ENCODE results near the gene KRT15. TPM values are rescaled to one million over a fixed set of nuclear protein-coding genes. Genes with fewer than 3 reads are reported as not detected.

Gene KRT15
- polyA plus RNA-seq, 1 donor (not counting 4 experiments of a cell fraction or from before 2014, with no cell fraction given): 729 TPM

DNA sequence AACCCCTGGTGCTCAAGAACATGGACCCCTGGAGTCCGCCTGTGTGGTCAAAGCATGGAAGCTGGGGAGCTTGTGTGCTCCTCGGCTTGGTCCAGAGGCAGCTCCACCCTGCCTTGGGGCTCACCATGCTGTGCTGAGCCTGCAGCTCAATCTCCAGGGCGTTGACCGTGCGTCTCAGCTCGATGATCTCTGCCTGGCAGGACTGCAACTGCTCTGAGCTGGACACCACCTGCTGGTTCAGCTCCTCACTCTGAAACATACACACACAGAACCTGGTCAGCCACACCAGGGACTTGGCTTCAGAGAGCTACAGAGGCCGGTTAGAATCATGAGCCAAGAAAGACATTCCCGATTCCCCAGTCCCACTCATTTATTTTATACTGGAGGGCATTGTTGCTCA, 40.5 kb downstream of the KRT15 start:
- Histone ChIP-seq H4K20me1 (ENCODE audit: control insufficient read depth, extremely low read depth, insufficient read depth, low read length) (no peaks in the 10 kb centered on the region), H3K9me3 (ENCODE audit: control insufficient read depth, low read depth, low read length) (no peaks in the 10 kb centered on the region), H3K27ac (ENCODE audit: control insufficient read depth, insufficient read depth, low read length) (no peak overlapping the region), H3K79me2 (ENCODE audit: control insufficient read depth, insufficient read depth, low read length) (no peaks in the 10 kb centered on the region), H3K9ac (ENCODE audit: control insufficient read depth, extremely low read depth, insufficient read depth, low read length) (no peak overlapping the region), H3K36me3 (ENCODE audit: control insufficient read depth in 2 of 2, extremely low read depth in 1 of 2, insufficient read depth in 2 of 2, low read length in 2 of 2) (no peaks in the 10 kb centered on the region), H3K4me3 (ENCODE audit: control insufficient read depth in 2 of 3, extremely low read depth in 1 of 3, insufficient read depth in 2 of 3, low read depth in 1 of 3, low read length in 3 of 3) (no peak overlapping the region), H3K27me3 (ENCODE audit: control insufficient read depth, extremely low read depth, insufficient read depth, low read length) (no peaks in the 10 kb centered on the region), H3K4me1 (ENCODE audit: control insufficient read depth, extremely low read depth, insufficient read depth, low read length) (no peaks in the 10 kb centered on the region), H3K9me1 (ENCODE audit: control insufficient read depth, extremely low read depth, insufficient read depth, low read length) (no peaks in the 10 kb centered on the region), H2AFZ (ENCODE audit: control insufficient read depth, low read length) (no peak overlapping the region), H3K4me2 (ENCODE audit: control insufficient read depth, extremely low read depth, insufficient read depth, low read depth, low read length) (no peak overlapping the region)
- no peak for TF ChIP-seq EZH2 (IDR thresholded peaks at IDR 0.05; ENCODE audit: low read length)
- TF ChIP-seq, protein P1, sequence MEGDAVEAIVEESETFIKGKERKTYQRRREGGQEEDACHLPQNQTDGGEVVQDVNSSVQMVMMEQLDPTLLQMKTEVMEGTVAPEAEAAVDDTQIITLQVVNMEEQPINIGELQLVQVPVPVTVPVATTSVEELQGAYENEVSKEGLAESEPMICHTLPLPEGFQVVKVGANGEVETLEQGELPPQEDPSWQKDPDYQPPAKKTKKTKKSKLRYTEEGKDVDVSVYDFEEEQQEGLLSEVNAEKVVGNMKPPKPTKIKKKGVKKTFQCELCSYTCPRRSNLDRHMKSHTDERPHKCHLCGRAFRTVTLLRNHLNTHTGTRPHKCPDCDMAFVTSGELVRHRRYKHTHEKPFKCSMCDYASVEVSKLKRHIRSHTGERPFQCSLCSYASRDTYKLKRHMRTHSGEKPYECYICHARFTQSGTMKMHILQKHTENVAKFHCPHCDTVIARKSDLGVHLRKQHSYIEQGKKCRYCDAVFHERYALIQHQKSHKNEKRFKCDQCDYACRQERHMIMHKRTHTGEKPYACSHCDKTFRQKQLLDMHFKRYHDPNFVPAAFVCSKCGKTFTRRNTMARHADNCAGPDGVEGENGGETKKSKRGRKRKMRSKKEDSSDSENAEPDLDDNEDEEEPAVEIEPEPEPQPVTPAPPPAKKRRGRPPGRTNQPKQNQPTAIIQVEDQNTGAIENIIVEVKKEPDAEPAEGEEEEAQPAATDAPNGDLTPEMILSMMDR (optimal IDR thresholded peaks at IDR 0.05 in 1 of 3, IDR thresholded peaks at IDR 0.05 in 1 of 3, conservative IDR thresholded peaks at IDR 0.05 in 1 of 3; ENCODE audit: extremely low read depth in 1 of 3, insufficient read depth in 2 of 3, low read length in 3 of 3): no peak
- FAIRE-seq: no peak
- dilution Hi-C loops (cut with MboI; ENCODE audit: extremely low pct_ligation_motif_present, low sequenced_read_pairs): no loop called here
- no peak for DNase-seq (ENCODE audit: low read depth, low spot score)

DNA sequence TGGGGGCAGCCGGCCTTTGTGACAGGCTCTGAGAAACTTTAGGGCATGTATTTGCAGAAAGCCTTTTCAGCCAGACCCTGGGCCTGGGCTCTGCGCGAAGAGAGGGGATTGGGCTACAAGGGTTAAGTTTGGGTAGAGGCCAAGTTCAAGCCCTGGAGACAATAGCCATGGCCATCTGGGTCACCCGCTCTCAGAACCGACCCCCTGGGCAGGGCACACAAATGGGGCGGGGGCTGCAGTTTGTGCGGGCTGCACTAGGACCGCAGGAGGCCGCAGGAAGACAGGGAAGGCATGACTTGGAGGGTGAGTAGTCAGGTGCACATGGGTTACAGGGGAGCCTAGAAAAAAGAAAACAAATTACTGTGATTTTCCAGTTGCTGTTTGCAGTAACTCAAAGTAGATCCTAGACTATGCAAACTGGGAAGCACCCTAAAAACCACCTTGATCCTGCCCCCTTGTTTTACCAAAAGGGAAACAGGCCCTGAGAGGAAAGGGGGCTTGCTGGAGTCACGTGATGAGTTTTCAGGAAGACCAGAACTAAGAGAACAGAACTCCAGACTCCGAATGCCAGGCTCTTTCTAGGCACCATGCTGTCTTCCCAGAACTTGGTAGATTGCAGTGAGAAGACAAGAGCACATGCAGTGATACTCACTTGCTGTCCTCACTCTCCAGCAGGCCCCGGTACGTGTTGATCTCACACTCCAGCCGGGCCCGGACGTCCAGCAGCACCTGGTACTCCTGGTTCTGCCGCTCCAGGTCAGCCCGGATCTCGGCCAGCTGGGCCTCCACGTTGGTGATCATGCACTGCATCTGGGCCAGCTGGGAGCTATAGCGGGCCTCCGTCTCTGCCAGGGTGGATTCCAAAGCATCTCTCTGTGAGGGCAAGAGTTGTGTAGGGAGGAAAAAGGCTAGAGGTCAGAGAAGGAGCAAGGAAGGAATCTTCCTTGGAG, 41.5 kb downstream of the KRT15 start:
- no peaks in the 10 kb centered on the region for H3K9me3 ChIP-seq (ENCODE audit: control insufficient read depth, low read depth, low read length)
- no peak for FAIRE-seq

More for the DNA sequence above, 41.5 kb downstream of the KRT15 start:
- no peak overlapping the region for H3K4me2 ChIP-seq (ENCODE audit: control insufficient read depth, extremely low read depth, insufficient read depth, low read depth, low read length)
- no peaks in the 10 kb centered on the region for H3K9me1 ChIP-seq (ENCODE audit: control insufficient read depth, extremely low read depth, insufficient read depth, low read length)
- no peak overlapping the region for H3K9ac ChIP-seq (ENCODE audit: control insufficient read depth, extremely low read depth, insufficient read depth, low read length)
- H3K4me1 ChIP-seq (ENCODE audit: control insufficient read depth, extremely low read depth, insufficient read depth, low read length): no peaks in the 10 kb centered on the region
- no peak for TF ChIP-seq EZH2 (IDR thresholded peaks at IDR 0.05; ENCODE audit: low read length)
- TF ChIP-seq, protein P1 (optimal IDR thresholded peaks at IDR 0.05 in 1 of 3, IDR thresholded peaks at IDR 0.05 in 1 of 3, conservative IDR thresholded peaks at IDR 0.05 in 1 of 3; ENCODE audit: extremely low read depth in 1 of 3, insufficient read depth in 2 of 3, low read length in 3 of 3): no peak
- DNase-seq (ENCODE audit: low read depth, low spot score): no peak
- no peaks in the 10 kb centered on the region for H4K20me1 ChIP-seq (ENCODE audit: control insufficient read depth, extremely low read depth, insufficient read depth, low read length)
- H3K36me3 ChIP-seq (ENCODE audit: control insufficient read depth in 2 of 2, extremely low read depth in 1 of 2, insufficient read depth in 2 of 2, low read length in 2 of 2): no peaks in the 10 kb centered on the region
- no peaks in the 10 kb centered on the region for H3K79me2 ChIP-seq (ENCODE audit: control insufficient read depth, insufficient read depth, low read length)
- no peak overlapping the region for H2AFZ ChIP-seq (ENCODE audit: control insufficient read depth, low read length)
- no peaks in the 10 kb centered on the region for H3K27me3 ChIP-seq (ENCODE audit: control insufficient read depth, extremely low read depth, insufficient read depth, low read length)
- H3K27ac ChIP-seq (ENCODE audit: control insufficient read depth, insufficient read depth, low read length): no peak overlapping the region
- dilution Hi-C loops (cut with MboI; ENCODE audit: extremely low pct_ligation_motif_present, low sequenced_read_pairs): no loop called here
- H3K4me3 ChIP-seq (ENCODE audit: control insufficient read depth in 2 of 3, extremely low read depth in 1 of 3, insufficient read depth in 2 of 3, low read depth in 1 of 3, low read length in 3 of 3): no peak overlapping the region
